NT2/D1 (cell line): ENCODE measurements around the gene NKX2-8.

ENCODE experiments used
- SUZ12 ChIP-seq: IDR thresholded peaks from 2 replicates; pipeline ENCODE4 v1.6.1; 2011; ENCODE audit not compliant: insufficient read length, insufficient read depth; ENCODE audit errors: extremely low read depth
- YY1 ChIP-seq: IDR thresholded peaks from 2 replicates; pipeline ENCODE4 v1.6.1; 2011; ENCODE audit not compliant: insufficient read length, insufficient read depth

DNA sequence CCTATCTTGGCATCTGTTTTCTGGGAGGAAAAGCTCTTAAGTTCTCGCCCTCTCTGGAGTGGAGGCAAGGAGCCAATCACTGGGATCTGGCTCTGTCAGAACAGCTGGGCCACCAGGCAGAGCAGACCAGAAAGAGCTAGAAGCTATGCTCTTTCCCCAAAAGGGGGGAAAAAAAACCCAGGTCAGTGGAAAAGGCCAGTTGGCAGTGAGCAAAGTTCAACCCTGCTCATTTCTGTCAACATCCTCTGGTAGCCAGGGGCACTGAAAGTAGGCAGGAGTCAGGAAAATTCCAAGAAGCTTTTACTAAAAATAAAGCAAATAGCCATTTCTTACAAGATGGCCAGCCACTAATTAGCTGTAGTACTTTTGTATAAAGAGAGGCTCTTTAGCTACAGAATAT, 42.6 kb upstream of the NKX2-8 start:
- TF ChIP-seq SUZ12 (no peak), YY1 (no peak)
